DMS79 (cell line): ENCODE data around the gene NIM1K.
"Not testable (repeated sequence)": the region's sequence is repeated elsewhere in the genome, so short reads cannot be mapped to it uniquely, and the experiment has no call there.

Experiments used
- DNase-seq: peaks from one replicate; lab custom pipeline; 2025; lab: John Stamatoyannopoulos, UW

Gene NIM1K

DNA sequence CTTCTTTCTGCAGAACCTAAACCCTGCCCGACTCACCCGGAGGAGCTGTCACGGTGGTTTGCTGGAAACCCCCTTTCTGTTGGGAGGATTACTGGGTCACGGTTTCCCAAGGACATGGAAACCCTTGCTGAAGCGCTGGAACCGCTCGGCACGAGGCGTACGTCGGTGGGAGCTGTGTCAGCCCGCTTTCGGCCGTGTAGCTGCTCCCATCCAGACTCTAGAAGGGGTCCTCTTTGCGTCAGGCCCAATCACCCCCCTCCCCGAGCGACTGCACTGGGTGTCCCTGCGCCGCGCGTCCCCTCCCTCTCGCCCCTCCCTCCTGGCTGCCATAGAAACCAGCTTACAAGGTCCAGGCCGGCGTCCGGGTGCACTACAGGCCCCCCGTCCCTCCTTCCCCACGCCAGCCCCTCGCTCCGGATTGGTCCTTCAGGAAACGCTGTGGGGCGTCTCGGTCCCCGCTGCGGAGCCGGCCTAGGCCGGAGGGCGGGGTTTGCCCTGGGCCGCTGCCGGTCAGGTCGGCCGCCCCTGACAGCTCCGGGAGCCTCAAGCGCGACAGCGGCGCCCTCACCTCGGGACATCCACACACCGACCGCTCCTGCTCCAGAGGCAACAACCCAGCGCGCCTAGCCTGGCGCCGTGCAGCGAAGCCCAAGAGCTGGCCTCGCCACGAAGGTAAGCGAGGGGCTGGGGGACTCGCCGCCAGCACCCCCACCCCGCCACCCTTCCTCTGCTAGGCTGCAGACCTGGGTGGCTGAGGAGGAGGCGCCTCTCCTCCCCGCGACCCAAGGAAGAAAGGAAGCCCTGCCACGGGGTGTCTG lies at the start of gene NIM1K:
Gene NIM1K, plus strand, starts transcription at position 486 of the 818 bp plus-strand sequence. CDS start 53,551 bp downstream, outside the sequence.
- peak; percentile 17 for DNase-seq

DNA sequence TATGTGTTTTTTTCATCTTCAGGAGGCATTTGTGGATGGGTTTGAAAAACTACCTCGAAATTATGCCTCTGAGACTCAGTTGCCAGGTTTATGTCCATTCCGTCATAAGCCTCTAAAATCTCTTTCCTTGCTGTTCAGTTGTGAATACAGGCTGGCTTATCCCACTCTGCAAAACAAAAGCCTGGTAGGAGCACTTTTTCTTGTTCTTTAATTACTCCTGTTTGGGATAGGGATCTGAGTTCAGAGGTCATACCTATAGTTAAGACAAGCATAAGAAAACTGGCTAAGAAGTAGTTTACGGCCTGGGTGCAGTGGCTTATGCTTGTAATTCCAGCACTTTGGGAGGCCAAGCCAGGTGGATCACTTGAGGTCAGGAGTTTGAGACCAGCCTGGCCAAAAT lies 47.0 kb upstream of the NIM1K start:
- DNase-seq: no peak

DNA sequence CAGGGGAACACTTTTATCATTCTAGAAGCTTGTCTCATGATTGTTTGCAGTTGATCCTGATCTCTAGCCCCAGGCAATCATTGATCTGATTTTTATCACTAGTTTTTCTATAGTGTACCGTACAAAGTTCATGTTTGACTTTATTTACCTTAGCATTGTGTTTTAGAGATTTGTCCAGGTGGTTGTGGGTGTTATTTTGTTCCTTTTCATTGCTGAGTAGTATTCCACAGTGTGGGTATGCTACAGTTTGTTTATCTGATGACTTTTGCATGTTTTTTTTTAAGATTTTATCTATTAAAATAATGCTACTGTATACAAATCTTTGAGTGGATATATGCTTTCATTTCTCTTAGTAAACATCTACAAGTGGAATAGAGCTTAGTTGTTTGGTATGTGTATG lies 45.1 kb upstream of the NIM1K start:
- DNase-seq: no peak

DNA sequence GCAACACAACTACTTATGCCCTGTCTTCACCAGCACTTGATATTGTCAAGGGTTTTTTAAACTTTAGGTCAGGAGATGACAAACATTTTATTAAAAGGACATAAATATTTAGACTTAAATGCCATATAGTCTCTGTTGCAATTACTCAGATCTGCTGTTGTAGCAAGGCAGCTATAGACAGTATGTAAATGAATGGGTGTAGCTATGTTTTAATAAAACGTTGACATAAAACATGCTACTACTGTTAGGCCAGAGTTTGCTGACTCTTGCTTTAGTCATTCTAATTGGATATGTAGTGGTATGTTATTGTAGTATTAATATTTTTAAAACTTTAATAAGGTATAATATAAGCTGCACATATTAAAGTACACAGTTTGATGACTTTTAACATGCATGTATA lies 43.6 kb upstream of the NIM1K start:
- DNase-seq: no peak

DNA sequence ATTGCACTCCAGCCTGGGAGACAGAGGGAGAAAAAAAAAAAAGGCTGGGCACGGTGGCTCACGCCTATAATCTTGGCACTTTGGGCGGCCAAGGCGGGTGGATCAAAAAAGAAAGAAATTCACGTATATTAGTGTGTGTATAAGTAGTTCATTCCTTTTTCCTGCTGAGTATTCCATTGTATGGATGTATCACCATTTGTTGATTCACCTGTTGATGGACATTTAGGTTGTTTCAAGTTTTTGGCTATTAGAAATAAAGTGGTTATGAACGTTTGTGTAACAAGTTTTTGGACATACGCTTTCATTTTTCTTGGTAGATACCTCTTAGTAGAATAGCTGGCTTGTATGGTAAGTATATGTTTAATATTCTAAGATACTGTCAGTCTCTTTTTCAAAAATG lies 42.8 kb upstream of the NIM1K start:
- DNase-seq: no peak

DNA sequence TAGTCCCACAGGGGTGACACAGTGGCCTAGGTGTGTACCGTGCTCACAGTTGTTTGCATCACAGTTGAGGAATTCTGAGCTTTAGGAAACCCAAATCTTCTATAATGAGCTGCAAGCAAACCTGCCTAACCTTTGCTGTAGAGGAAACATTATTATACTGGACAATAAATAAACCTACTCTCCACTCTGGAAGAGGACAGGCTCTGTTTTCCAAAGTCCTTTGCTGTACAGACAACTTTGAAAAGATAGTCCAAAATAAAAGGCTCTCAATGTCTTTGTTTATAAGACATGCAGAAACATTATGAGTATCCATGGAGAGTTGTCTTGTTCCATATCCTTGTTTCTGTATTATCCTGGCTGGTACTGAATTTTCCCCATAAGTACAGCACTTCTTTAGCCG lies 42.0 kb upstream of the NIM1K start:
- no peak for DNase-seq

DNA sequence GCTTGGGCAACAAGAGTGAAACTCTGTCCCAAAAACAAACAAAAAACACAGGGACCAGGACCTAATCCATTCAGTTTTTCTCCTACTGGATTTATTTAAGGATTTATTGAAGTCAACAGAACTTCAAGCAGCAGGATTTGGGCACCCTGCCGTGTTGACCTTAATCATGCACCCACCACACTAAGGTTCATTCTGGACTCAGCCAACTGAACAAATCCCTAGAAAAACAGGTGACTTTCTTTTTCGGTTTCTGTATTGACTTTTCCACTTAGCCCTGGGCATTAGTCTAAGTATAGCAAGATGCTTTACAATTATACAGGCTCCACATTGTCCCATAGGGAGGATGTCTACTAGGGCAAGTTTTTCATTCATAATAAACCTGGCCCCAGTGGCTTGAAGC lies 41.3 kb upstream of the NIM1K start:
- no peak for DNase-seq

DNA sequence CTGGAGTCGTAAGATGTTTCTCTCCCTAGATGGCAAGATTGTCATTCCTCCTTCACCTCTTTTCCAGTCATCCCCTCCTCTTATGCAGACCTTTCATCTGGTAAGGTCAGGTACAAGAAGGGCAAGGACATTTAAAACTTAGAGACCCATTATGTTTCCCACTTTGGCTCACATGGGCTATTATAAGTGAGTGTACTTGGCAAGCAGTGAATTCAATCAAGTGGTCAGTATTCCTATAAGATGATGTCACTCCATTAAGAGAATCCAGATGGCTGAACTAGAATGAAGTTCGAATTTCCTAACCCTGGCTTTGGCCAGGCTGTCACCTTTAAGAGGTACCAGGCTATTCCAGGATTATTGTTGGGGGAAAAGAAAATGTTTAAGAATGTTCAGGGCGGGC lies 39.1 kb upstream of the NIM1K start:
- no peak for DNase-seq

DNA sequence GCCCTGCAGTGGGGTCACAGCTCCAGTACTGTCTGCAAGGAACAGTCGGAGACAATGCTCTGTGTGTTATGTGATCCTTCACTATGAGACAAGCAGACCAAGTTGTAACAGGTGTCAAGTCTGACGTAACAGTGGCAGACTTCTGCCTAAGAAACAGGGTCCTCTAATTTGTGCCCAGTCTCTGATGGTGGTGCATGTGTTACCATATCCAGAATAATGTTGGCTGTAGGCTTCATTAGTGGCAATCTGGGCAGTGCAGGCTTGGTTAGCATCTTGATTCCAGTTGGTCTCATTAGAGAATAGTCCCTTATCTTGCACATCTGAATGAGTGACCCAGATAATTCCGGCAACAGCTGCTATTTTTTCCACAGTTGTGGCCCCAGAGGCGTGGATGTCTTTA lies 37.6 kb upstream of the NIM1K start:
- DNase-seq: no peak

DNA sequence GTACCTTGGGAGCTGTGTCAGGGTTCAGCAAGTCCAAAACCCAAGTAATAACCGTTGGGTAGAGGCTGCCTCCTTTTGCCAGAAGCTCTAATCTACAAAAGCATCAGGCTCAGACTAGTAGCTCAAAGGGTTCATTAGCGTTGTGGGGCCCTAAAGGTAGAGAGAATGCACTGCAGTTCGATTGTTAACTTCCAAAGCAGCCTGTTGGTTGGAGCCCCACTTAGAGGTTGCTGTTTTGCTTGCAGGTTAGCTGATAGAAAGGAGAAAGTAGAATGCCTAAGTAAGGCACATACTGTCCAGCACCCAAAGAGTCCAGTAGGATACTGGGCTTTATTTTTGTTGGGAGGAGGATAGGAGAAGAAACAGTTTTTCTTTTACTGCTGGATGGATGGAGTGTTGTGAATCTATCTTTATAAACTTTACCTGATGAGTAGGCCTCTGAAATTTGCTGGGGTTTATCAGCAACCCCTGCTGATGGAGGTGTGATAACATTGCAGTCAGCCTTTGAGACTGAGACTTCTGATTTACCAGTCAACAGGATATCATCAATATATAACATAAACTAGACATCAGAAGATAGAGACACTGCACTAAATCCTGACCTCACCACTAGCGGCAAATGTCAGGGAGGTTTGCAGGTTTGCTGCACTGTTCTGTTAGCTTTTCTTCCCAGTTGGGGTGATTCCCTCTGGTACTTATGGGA lies 36.5 kb upstream of the NIM1K start:
- no peak for DNase-seq

DNA sequence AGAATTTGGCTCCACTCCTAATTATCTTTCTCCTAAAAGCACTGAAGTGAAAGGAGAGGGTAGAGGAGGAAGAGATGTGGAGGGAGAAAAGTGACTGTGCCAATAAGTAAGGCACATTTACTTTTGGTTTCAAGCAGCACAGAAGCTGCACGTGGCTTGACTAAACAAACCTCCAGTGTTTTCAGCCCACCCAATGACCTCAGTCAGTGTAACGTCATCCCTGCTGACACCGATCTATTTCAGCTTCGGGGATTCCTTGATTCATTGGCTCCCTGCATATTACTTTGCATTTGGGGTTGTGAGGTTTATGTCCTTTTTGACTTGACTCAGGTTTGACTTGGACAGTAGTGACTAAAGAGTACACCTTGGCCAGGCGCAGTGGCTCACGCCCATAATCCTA lies 35.6 kb upstream of the NIM1K start:
- DNase-seq: no peak

DNA sequence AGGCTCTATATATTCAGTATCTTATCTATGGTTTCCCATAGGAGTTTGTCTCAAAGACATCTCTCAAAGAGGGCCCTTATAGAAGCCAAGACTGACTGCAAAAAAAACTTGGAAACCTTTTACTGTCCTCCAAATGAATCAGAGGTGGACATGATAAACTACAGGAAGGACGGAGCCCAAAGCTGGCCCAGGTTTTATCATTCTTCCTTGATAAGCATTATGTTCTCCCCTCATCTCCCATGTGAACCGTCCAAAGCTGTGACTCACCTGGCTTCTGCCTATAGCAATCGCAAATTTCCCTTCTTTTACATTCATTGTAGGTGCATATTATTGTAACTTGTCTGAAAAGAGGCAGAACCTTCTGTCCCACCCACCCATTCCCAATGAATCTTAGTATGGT lies 35.0 kb upstream of the NIM1K start:
- no peak for DNase-seq

DNA sequence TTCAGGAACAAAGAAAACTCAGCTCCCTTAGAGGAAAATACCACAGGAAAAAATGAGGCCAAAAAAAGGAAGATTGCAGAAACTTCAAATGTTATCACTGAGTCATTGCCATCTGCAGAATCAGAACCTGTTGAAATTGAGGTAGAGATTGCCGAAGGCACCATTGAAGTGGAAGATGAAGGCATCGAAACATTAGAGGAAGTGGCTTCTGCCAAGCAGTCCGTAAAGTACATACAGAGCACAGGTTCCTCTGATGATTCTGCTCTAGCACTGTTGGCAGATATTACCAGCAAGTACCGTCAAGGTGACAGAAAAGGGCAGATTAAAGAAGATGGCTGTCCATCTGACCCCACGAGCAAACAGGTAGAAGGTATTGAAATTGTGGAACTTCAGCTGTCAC lies 30.8 kb upstream of the NIM1K start:
- DNase-seq: no peak

DNA sequence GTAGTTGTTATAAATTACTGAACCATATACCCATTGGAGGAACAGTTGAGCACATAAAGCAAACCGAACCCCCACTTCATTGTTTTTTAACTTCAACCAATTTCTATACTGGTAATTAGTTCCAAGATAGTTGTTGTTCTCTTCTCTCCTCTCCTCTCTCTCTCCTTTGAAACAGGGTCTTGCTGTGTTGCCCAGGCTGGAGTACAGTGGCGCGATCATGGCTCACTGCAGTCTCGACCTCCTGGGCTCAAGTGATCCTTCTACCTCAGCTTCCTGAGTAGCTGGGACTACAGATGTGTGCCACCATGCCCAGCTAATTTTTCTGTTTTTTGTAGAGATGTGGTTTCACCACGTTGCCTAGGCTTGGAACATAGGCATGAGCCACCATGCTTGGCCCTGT lies 27.2 kb upstream of the NIM1K start:
- not testable (repeated sequence) for DNase-seq

DNA sequence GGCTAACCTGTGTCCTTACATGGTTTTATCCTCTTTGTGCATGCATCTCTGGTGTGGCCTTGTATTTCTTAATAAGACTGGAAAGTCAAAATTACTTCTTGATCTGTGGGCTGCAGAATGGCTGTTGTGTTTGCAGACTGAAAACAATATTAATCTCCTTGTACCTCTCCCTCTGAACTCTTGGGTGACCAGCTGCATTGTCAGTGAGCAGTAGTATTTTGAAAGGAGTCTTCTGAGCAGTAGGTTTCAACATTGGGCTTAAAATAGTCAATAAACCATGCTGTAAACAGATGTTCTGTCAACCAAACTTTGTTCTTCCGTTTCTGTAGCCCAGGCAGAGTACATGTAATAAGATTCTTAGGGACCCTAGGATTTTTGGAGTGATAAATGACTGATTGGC lies 26.7 kb upstream of the NIM1K start:
- no peak for DNase-seq

DNA sequence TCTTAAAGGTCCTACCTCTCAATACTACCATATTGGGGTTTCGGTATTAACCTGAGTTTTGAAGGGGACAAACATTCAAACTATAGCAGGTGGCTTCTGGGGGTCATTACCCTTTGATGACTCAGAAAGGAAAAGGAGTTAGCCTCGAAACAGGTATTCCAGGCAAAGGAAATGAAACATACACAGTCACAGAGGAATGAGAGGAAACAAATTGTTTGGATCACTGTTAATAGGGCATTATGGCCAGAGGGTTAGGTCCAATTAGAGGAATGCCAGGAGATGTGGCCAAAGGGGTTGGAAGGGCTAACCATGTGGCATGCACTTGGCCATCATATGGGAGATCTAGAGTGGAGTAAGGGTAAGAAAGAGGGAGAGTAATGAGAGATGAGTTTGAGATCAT lies 23.9 kb upstream of the NIM1K start:
- no peak for DNase-seq

DNA sequence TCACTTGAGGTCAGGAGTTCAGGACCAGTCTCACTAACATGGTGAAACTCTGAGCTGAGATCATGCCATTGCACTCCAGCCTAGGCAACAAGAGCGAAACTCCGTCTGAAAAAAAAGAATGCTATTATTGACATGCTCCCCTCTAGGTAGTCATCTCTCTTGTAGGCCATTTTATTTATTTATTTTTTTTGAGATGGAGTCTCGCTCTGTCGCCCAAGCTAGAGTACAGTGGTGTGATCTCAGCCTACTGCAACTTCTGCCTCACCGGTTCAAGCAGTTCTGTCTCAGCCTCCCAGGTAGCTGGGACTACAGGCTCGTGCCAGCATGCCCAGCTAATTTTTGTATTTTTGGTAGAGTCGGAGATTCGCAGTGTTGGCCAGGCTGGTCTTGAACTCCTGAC lies 20.6 kb upstream of the NIM1K start:
- no peak for DNase-seq

DNA sequence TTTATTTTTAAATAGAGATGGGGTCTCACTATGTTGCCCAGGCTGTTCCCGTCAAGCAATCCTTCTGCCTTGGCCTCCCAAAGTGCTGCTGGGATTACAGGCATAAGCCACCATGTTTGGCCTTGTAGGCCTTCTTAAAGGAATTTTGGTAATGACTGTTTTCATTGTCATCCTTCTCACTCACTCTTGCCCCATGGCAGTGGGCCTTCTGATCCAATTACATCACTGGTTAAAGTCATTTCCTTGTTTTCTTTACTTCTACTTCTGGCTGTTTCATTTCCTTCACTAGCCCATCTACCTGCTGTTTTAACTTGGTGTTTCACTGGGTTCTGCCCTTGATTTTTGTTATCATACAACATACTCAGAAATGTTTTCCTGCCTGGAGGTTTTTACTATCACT lies 20.1 kb upstream of the NIM1K start:
- no peak for DNase-seq

DNA sequence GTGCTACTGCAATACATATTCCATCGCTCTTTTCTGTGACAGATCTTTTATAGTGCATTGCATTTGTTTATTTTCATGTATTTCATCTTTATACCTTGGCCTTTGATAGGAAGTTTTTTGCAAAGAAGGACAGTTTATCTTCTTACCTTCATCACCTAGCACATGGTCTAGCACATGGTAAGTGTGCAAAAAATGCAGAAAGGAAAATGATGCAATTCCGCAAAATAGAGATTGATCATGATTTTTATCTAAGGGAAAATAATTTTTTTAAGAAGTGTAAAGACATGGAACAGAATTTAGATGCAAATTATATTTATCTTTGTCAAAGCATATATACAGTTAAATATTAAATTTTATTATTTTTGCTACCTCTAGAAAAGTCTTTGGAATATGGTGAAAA lies 19.2 kb upstream of the NIM1K start:
- DNase-seq: no peak

DNA sequence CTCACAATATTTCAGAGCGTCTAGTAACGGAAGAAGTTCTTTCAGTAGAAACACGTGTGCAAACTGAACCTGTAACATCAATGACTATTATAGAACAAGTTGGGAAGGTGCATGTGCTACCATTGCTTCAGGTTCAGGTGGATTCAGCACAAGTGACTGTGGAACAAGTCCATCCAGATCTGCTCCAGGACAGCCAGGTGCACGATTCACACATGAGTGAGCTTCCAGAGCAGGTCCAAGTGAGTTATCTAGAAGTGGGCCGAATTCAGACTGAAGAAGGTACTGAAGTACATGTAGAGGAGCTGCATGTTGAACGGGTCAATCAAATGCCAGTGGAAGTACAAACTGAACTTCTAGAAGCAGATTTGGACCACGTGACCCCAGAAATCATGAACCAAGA lies 17.4 kb upstream of the NIM1K start:
- DNase-seq: no peak

DNA sequence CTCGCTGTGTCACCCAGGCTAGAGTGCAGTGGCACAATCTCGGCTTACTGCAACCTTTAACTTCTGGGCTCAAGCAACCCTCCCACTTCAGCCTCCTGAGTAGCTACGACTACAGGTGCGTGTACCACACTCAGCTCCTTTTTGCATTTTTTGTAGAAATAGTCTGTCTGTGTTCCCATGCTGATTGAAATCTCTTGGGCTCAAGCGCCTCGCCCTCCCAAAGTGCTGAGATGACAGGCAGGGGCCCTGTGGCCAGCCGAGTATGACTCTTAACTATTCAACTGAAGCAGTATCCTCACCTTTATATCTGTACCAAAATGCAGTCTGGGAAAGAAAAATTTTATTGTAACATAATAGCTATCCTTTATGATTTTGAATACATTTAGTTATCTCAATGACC lies 12.2 kb upstream of the NIM1K start:
- no peak for DNase-seq

DNA sequence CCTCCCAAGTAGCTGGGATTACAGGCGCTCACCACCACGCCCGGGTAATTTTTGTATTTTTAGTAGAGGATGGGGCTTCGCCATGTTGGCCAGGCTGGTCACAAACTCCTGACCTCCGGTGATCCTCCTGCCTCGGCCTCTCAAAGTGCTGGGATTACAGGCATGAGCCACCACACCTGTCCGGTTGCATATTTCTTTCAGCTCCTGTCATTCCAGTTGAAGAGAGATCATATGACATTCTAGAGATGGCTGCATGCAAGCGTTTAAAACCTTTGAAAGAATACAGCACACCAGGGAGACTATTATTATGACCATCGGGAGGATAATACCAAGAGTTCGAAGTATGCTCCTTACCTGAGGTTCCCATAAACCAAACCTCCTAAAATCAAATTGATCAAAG lies 9.6 kb upstream of the NIM1K start:
- no peak for DNase-seq

DNA sequence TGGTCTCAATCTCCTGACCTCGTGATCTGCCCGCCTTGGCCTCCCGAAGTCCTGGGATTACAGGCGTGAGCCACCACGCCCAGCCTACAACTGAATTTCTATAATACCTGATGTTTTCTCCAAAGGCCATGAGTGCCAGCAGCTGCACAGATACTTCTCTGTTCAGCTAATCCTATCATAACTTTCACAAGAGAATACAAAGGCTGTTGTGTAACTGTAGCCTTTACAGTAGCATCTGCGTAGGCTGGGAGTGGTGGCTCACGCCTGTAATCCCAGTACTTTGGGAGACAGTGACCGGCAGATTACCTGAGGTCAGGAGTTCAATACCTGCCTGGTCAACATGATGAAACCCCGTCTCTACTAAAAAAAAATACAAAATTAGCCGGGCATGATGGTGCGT lies 8.9 kb upstream of the NIM1K start:
- not testable (repeated sequence) for DNase-seq
